Chondrocyte (in vitro differentiated cells): ENCODE measurements around the gene ZC3HAV1L. TPM values are rescaled to one million over a fixed set of nuclear protein-coding genes. Genes with fewer than 3 reads are reported as not detected.
A peak's percentile ranks its signal among the peaks of the same experiment; 100 is the strongest.

Experiments
- DNase-seq: peaks from one replicate; pipeline ENCODE4 v3.0.0; 2021; ENCODE audit warnings: mixed read lengths, low spot score
- H3K27ac Mint-ChIP-seq: one replicate; pipeline ENCODE4 v1.8.0; 2021; ENCODE audit warnings: mild to moderate bottlenecking, moderate library complexity, mixed read lengths; ENCODE audit not compliant: unreplicated experiment
- H3K27me3 Mint-ChIP-seq: 2 replicates; pipeline ENCODE4 v1.8.0; 2021; ENCODE audit warnings: low read depth, mixed read lengths
- H3K36me3 Mint-ChIP-seq: 2 replicates; pipeline ENCODE4 v1.8.0; 2021; ENCODE audit warnings: low read depth, mixed read lengths
- H3K4me1 Mint-ChIP-seq: 2 replicates; pipeline ENCODE4 v1.8.0; 2021; ENCODE audit warnings: low read depth, mild to moderate bottlenecking, mixed read lengths
- H3K4me3 Mint-ChIP-seq: one replicate; pipeline ENCODE4 v1.8.0; 2021; ENCODE audit warnings: mild to moderate bottlenecking, moderate library complexity, mixed read lengths; ENCODE audit not compliant: unreplicated experiment
- H3K9me3 Mint-ChIP-seq: 2 replicates; pipeline ENCODE4 v1.8.0; 2021; ENCODE audit warnings: low read depth, mixed read lengths
- CTCF ChIP-seq: fragments of 200-600 bp; sonication (generic); IDR thresholded peaks from 2 replicates; pipeline ENCODE4 v1.5.0; 2021; ENCODE audit warnings: antibody characterized with exemption, mild to moderate bottlenecking, moderate library complexity
- total RNA-seq: library from RNA; stranded (reverse); gene quantifications from 3 replicates; pipeline ENCODE4 v1.2.1, GENCODE V29; 2021

Gene ZC3HAV1L
- total RNA-seq, 1 donor from 2014 or later: 9.9 TPM

DNA sequence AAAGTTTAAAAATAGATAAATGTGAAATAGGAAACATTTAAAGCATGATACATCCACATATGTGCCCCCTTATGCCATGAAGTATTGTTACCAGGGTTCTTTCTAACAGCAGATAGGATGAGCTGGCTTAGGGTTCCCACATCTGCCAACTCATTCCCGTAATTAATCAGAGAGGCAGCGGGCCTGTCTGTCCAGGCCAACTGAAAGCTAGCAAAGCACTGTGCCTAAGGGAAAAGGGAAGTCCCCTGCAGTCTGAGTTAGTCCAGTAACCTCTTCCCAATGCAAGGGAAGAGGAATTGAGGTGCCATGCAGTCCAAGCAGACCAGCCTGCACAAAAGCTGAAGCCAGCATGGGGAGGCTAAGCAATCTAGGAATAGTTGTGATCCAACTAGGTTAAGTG is 18.3 kb upstream of the ZC3HAV1L start:
- Mint-ChIP-seq H3K4me3 (no peak overlapping the region), H3K27ac (no peak overlapping the region), H3K4me1 (peaks cover 16% of the 10 kb centered on the region), H3K36me3 (peaks cover 33% of the 10 kb centered on the region), H3K9me3 (no peaks in the 10 kb centered on the region), H3K27me3 (no peaks in the 10 kb centered on the region)
- DNase-seq: no peak
- TF ChIP-seq CTCF: no peak

DNA sequence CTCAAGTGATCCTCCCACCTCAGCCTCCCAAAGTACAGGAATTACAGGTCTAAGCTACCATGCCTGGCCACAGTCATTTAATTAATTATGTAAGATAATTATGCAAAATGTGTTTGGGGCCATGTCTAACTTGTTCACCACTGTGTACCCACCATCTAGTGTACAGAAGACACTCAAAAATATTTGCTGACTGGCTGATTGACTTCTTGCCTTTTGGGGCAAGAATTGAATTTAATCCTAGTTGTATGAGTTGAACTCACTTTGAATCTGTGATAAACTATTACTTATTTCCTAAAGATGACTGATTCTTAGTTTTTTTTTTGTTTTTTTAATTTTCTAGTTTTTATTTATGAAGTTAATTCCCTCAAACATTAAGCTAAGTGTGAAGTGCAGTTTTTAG is 15.8 kb upstream of the ZC3HAV1L start:
- no peaks in the 10 kb centered on the region for H3K27me3 Mint-ChIP-seq

GRCh38 chr7:139049936-139050335 is 14.1 kb upstream of the ZC3HAV1L start:
- no peaks in the 10 kb centered on the region for H3K9me3 Mint-ChIP-seq
- H3K36me3 Mint-ChIP-seq: peaks cover 36% of the 10 kb centered on the region
- H3K27me3 Mint-ChIP-seq: no peaks in the 10 kb centered on the region
- H3K4me1 Mint-ChIP-seq: peaks cover 16% of the 10 kb centered on the region
- no peak overlapping the region for H3K4me3 Mint-ChIP-seq
- no peak for TF ChIP-seq CTCF
- no peak for DNase-seq
- peak overlapping the region; percentile 69 for H3K27ac Mint-ChIP-seq

More for the DNA sequence above, 15.8 kb upstream of the ZC3HAV1L start:
- Mint-ChIP-seq H3K4me3 (no peak overlapping the region), H3K27ac (no peak overlapping the region), H3K9me3 (no peaks in the 10 kb centered on the region), H3K36me3 (peaks cover 27% of the 10 kb centered on the region), H3K4me1 (peaks cover 16% of the 10 kb centered on the region)
- no peak for DNase-seq
- TF ChIP-seq CTCF: no peak

- no peak for DNase-seq
- no peaks in the 10 kb centered on the region for H3K9me3 Mint-ChIP-seq
- H3K4me1 Mint-ChIP-seq: peaks cover 16% of the 10 kb centered on the region
- no peak overlapping the region for H3K4me3 Mint-ChIP-seq
- no peak overlapping the region for H3K27ac Mint-ChIP-seq
- no peak for TF ChIP-seq CTCF
- H3K27me3 Mint-ChIP-seq: no peaks in the 10 kb centered on the region
- peaks cover 31% of the 10 kb centered on the region for H3K36me3 Mint-ChIP-seq
These were observed 13.3 kb upstream of the ZC3HAV1L start for GRCh38 chr7:139049111-139049510.

DNA sequence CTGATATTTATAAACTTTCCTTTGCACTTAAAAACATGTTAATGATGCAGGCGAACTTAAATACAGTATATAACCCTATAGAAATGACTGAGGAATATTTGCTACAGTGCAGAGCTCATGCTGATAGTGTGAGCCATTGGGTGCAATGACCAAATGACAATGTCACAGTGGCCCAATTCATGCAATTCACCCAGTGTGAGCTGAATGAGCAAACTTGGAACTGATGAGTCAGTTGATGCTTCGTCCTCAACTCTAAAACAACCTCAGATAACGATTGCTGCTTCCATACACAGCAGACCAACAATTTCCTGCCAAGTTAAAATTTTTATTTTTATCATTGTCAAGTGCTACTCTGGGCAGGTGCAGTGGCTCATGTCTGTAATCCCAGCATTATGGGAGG is 12.1 kb upstream of the ZC3HAV1L start:
- no peak overlapping the region for H3K4me3 Mint-ChIP-seq
- no peak for TF ChIP-seq CTCF
- H3K4me1 Mint-ChIP-seq: peaks cover 16% of the 10 kb centered on the region
- peaks cover 23% of the 10 kb centered on the region for H3K36me3 Mint-ChIP-seq
- no peaks in the 10 kb centered on the region for H3K9me3 Mint-ChIP-seq
- no peak for DNase-seq
- H3K27ac Mint-ChIP-seq: no peak overlapping the region
- no peaks in the 10 kb centered on the region for H3K27me3 Mint-ChIP-seq
